HG03097 (cell line): Measurements from ENCODE around the gene TMEM141.

Source experiments
- ATAC-seq: cut with Tn5 transposase; IDR thresholded peaks from one replicate; pipeline ENCODE4 v1.9.1; 2021; ENCODE audit not compliant: unreplicated experiment, low FRiP score

Gene TMEM141

DNA sequence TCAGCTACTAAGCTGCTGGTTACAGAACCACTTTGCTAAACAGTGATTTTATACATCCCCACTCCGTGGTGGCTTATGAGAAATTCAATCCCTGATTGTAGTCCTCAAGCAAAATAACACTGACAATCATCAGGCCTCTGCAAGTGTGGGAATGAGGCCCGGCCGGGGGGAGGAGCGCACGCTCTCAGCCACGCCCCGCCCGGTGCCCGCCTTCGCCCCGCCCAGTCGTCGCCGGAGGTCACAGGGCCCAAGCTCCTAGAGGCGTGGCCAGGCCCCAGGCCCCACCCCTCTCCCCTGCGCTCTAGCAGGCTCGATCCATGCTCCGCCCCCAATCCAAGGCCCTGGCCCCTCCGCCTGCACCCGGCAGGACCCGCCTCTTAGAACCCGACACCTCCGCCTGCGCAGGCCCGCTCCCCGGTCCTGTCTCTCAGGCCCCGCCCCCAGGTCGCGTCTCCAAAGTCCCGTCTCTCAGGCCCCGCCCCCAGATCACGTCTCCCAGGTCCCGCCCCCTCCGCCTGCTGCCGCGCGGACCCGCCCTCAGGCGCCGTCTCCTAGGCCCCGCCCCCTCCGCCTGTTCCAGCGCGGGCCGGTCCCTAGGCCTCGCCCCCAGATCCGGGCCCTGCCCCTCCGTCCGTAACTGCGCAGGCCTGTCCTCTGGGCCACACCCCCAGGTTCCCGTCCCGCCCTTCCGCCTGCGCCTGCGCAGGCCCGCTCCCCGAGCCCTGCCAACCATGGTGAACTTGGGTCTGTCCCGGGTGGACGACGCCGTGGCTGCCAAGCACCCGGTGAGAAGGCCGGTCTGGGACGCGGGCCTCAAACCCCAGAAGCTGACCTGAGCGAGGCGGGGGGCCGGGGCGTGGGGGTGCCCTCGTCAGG lies at the start of gene TMEM141:
Gene TMEM141 (plus strand): TSS at position 705 of the 876 bp plus-strand sequence. CDS start 27 bp downstream, at position 732.
- peak; percentile 82 for ATAC-seq

DNA sequence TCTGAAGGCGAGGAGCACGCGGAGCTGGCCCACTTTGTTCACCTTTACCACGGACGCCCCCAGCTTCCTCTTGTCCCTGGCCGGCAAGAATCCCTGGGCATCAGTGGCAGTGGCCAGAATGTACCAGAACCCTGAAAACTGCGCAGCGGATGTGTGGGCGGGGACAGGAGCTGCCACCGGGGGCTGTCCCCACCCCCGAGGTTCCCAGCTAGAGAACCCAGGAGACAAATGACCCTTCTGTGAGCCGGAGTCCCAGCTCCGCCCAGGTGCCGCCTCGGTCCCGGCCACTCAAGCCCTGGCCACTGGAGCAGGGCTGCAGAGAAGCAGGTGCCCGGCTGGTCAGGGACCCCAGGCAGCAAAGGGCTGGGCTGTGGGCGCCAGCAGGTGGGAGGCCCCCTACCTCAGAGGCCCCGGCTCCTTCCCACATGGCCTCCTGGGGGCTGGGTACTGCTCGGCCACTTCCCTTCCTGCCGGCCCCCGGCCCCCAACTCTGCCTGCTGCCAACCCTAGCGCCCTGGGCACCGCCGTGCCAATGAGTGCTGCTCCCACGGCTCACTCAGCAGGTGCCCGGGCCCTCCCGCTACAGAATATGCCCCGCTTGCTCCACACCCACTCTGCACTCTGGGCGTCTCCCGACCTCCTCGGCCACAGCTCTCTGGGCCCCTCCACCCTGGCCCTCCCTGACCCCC lies 49.1 kb upstream of the TMEM141 start:
- ATAC-seq = no peak

GRCh38 chr9:136742591-136743391 lies 48.4 kb upstream of the TMEM141 start, which contains the start of gene LCN10:
Gene LCN10, minus strand, starts transcription at chr9:136742940. Its CDS starts 37 bp downstream, at chr9:136742903.
- no peak for ATAC-seq

DNA sequence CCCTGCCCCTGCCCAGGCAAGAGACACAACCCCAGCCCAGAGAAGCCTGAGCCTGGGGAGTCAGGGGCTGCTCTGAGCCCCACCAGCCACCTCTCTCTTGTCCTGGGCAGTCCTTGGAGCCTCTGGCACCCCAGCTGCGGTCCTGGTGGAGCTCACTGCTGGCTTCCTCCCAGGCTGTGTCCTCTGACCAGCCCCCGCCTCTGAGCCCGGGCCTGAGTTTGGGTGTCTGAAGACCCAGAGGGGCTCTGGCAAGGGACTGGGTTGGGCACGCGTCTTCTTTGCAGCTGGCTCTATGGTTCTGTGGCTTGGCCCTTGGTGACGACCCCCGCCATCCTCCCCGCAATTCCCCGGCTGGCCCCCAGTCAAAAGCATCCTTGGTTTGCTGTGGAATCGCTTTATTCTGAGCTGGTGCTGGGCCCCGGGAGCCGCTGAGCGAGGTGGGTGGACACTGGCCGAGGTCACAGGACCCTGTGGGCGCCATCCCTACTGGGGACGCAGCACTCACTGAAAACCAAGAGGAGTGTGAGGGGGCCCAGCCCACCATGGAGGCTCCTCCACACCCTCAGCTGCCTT lies 47.4 kb upstream of the TMEM141 start:
- no peak for ATAC-seq

DNA sequence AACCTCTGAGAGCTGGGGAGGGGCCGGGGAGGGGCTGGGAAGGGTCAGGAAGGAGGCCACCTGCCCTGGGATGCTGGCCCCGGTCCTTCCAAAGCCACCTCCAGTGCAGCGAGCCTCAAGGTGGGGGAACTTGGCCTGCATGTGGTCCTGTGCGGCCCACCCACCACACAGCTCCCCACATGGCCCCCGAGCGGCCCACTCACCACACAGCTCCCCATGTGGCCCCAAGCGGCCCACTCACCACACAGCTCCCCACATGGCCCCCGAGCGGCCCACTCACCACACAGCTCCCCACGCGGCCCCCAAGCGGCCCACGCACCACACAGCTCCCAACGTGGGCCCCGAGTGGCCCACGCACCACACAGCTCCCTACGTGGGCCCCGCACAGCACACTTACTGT lies 46.4 kb upstream of the TMEM141 start:
- ATAC-seq = no peak

GRCh38 chr9:136745389-136746154 lies 45.6 kb upstream of the TMEM141 start:
- ATAC-seq = no peak

- ATAC-seq = no peak
Observed at GRCh38 chr9:136746155-136746490, 45.0 kb upstream of the TMEM141 start.

DNA sequence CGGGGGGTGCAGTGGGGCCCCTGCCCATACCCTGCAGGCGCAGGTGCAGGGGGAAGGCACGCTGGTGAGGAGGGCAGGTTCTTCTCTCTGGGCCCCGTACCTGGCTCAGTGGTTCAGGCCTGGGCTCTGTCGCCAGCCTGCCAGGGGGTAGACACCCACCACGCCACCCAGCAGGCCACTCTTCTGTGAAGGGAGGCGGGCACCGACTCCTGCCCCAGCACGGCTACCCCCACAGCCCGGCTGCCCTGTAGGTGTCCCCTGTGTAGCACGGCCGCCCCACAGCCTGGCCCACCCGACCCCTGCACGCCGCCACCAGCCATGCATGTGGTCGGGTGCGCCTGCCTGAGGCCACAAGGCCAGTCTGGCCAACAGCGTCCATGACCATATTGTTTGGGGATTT lies 44.5 kb upstream of the TMEM141 start:
- ATAC-seq = no peak

GRCh38 chr9:136747161-136748060 lies 43.7 kb upstream of the TMEM141 start:
- ATAC-seq = no peak

- ATAC-seq = no peak
Observed at GRCh38 chr9:136748201-136748600, 42.9 kb upstream of the TMEM141 start, which contains the start of gene LCN6. Gene LCN6, minus strand, starts transcription at chr9:136748525. Its CDS starts 42 bp downstream, at chr9:136748483.

- no peak for ATAC-seq
Observed at GRCh38 chr9:136748666-136749611, 42.2 kb upstream of the TMEM141 start.

- no peak for ATAC-seq
Observed at GRCh38 chr9:136750526-136750925, 40.6 kb upstream of the TMEM141 start.

GRCh38 chr9:136751244-136751643 lies 39.9 kb upstream of the TMEM141 start:
- no peak for ATAC-seq

- no peak for ATAC-seq
Observed at GRCh38 chr9:136751814-136752213, 39.3 kb upstream of the TMEM141 start.

- no peak for ATAC-seq
Observed at GRCh38 chr9:136753371-136754058, 37.6 kb upstream of the TMEM141 start.

DNA sequence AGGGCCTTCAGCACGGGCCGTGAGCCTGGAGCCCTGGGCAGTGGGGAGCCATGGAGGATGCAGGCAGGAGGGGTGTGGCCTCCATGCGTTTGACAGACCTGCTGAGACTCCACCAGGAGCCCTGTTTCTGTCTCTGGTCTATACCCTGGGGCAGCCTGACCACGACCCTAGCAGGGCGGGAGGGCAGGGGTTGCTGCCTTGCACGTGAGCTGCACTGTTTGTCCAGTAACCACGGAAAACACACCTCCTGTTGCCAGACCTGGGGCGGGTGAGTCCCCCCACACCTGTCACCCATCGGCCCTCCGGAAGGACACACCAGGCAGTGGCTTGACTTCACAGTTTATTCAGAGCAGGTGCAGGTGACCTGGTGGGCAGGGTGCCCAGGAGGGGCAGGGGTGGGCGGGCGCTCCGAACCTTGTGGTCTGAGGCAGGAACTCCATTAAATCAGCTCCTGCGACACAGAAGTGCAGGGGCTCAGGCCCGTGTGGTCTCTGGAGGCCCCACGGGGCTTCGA lies 37.0 kb upstream of the TMEM141 start:
- ATAC-seq = no peak
